Suppressor macrophage treated with lipopolysaccharide for 4 hours (primary cell): ENCODE data around the gene RBFOX1.

Experiments used
- DNase-seq: peaks from one replicate; pipeline ENCODE4 v3.0.0-alpha.2; 2020

Gene RBFOX1

GRCh38 chr16:7545251-7545650 lies 212.6 kb downstream of the RBFOX1 start:
- DNase-seq, result no peak

DNA sequence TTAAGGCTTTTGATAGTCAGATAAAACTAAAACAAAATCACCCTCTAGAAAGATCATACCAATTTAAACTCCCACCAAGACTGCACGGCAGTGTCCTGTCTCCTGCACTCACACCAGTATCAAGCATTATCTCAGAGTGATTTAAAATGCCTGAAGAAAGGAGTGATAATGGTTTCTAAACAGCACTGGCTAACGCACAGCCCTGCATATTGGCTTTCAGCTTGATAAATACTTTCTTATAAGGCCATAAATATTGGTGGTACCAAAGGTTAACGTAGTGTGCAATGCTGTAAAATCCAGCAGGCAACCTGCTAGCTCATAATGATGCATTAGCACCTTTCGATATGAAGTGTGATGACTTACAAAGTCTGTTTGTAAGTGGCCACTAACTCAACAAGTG lies 214.3 kb downstream of the RBFOX1 start:
- DNase-seq, result no peak

- no peak for DNase-seq
These were observed 215.1 kb downstream of the RBFOX1 start for GRCh38 chr16:7547736-7548135.

DNA sequence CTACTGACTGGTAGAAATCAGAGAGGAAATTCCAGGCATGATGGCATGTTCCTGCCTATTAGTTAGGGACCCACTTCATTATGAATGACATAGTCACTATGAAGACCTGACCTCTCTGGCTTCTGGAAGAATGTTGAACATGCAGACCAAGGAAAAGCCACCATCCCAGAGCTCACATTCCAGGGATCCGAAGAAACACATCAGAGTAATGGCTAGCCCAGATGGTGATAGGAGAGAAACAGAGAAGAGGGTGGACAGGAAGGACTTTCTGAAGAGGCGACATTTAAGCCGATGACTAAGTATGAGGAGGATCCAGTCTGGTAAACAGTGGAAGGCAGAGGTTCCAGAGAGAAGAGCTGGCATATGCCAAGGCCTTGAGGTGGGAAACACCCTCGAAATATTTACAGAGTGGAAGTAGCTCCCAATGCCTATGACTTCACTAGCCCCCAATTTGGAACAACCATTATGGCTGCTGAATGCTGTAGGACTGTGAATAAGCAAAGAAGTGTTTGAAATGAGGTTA lies 216.2 kb downstream of the RBFOX1 start:
- DNase-seq, result no peak

GRCh38 chr16:7550096-7550495 lies 217.5 kb downstream of the RBFOX1 start:
- DNase-seq, result no peak

- DNase-seq, result no peak
These were observed 222.8 kb downstream of the RBFOX1 start for GRCh38 chr16:7555459-7555858.

DNA sequence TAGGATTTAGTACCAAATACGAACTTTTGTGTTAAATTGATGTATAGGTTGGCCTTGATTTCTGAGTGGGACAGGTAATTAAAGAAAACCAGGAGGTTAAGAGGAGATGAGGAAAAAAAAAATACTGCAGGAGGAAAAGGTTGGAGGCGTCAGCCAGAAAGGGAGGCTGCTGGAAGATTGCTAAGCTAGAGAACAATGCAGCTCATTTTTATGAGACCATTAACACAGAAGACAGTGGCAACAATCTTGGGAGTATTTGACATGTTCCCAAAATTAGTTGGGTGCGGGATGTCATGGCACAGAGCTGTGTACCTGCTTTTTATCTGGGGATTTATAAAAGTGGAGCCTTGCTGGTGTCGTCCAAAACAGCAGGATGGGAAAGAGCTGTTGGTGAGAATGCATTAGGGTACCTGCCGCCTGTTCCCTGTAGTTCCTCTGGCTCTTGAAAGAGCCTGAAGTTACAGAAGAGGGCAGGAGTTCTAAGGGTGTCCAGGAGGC lies 229.3 kb downstream of the RBFOX1 start:
- no peak for DNase-seq

DNA sequence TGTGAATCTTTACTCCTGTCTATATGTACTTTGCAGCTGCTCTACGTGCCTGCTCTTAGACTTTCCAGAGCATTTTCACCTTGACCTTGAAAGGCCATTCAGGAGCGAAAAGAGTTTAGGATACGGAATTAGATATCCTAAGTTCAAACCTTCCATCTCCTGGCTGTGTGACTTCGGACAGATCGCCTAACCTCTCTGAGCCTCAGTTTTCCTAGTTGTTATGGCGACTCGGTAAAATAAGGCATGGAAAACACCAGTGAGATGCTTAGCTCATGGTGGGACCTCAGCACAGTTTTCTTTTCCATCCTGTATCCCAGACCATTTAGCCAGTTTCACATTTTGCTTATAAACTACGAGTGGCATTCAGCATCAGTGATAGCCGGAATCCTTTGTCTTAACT lies 233.7 kb downstream of the RBFOX1 start:
- DNase-seq, result no peak

DNA sequence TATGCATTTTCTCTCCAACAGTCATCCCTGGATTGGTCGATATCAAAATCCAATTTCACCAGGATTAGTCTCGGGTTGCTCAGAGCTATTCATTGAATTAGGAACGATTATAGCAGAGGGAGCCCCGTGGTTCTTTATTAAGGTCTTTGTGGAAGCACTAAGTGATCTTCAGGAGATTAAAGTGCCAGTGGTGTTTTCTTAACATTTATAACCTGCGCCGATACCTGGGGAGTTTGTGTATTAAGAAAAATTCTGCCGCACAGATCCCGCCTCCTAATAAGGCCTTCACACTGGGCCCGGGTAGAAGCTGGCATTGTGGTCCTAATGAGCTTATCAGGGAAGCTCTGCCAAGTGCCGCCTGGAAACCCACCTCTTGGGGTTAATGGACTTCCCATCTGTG lies 238.7 kb downstream of the RBFOX1 start:
- DNase-seq, result no peak

DNA sequence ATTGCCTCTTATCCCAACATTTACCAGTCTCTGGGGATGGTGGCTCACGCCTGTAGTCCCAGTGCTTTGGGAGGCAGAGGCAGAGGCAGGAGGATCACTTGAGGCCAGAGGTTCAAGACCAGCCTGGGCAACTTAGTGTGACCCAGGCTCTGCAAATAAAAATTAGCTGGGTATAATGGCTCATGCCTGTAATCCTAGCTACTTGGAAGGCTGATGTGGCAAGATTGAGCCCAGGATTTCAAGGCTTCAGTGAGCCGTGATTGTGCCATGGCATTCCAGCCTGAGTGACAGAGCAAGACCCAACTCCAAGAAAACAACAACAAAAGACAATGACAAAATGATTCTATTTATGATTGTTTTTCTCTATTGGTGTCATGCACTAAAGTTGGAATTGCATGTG lies 244.9 kb downstream of the RBFOX1 start:
- DNase-seq, result no peak

GRCh38 chr16:7579454-7579853 lies 246.8 kb downstream of the RBFOX1 start:
- DNase-seq, result no peak

GRCh38 chr16:7581175-7581574 lies 248.5 kb downstream of the RBFOX1 start:
- DNase-seq, result no peak

- DNase-seq, result no peak
These were observed 250.8 kb downstream of the RBFOX1 start for GRCh38 chr16:7583396-7583795.

- DNase-seq, result no peak
These were observed 251.9 kb downstream of the RBFOX1 start for GRCh38 chr16:7584561-7584960.

GRCh38 chr16:7585705-7586104 lies 253.1 kb downstream of the RBFOX1 start:
- no peak for DNase-seq

DNA sequence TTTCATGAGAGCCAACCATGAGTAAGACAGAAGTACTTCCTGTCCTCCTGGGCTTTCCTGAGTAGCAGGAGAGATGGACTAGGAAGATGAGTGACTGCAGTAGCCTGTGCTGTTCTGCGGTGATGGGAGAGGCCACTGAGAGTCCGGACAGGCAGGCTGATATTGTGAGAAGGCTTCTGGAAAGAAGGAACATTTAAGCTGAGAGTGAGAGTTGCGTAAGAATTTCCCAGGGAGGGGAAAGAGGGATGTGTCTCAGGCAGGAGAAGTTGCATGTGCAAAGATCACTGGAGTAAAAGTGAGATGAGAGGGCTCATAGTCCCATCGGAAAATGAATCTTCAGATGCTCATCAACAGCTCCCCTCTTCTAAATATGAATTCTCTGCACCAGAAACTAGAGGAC lies 258.3 kb downstream of the RBFOX1 start:
- DNase-seq, result no peak

- no peak for DNase-seq
These were observed 263.7 kb downstream of the RBFOX1 start for GRCh38 chr16:7596308-7596707.

GRCh38 chr16:7597677-7598076 lies 265.0 kb downstream of the RBFOX1 start:
- no peak for DNase-seq

DNA sequence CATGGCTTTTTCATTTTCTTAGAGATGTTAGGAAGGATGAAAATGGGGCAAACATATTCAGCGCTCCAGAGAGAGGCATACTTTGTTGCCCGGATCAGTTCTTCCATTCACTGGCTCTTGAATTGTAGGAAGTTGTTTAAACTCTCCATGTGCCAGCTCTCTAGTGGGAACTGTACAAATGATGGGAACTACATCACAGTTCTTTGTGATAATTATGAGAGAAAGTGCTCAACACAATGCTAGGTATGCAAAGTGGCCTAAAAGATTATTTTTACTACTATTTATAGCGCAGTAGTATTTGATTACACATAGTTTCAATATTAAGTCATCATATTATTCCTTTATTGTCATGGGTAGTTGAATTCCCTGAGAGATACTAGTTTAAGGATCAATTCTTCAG lies 268.5 kb downstream of the RBFOX1 start:
- DNase-seq, result no peak

DNA sequence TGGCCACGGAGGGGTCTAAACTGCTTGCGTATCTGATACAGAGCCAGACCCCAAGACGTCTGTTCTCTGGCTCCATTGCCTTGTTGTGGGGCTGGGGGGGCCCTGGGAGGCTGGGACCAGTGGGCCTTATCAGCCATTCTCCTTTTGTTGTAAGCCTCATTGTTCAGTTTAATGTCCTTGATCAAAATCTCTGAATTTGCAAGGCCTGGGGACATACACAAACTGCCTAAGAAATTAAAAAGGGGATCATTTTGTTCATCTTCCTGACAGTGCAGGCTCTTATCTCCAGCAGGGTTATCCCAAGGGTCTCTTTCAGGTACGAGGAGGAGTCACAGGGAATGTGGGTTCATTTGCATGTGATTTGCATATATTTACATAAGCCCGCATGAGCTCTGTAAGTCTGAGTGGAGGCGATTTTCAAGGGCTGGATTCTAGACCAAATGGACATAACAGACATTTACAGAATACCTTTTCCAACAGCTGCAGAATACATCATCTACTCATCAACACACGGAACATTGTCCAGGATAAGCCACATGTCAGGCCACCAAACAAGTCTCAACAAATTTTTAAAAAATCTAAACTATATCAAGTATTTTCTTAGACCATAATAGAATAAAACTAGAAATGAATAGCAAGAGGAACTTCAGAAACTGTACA lies 269.8 kb downstream of the RBFOX1 start:
- DNase-seq, result no peak

GRCh38 chr16:7605812-7606211 lies 273.2 kb downstream of the RBFOX1 start:
- DNase-seq, result no peak

DNA sequence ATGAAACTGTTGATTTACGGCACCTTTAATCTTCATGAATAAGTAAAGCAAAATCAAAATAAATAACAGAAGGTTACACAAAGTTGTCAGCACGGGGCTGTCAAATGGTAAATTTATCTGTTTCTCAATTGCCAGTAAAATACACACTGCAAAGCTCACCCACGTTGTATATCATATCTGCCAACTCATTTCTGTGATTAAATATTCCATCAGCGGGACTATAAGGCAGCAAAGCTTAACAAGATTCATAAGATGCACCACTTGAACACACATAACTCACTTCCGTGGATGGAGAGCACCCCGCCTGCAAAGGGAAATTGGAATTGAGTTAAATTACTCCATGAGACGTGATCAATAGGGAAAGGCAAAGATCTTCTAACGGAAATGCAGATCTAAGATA lies 280.0 kb downstream of the RBFOX1 start:
- no peak for DNase-seq

GRCh38 chr16:7613518-7613917 lies 280.9 kb downstream of the RBFOX1 start:
- no peak for DNase-seq

- no peak for DNase-seq
These were observed 281.6 kb downstream of the RBFOX1 start for GRCh38 chr16:7614021-7614795.
